Measurements from ENCODE around the gene SEPHS2.
"Not testable (repeated sequence)": the region's sequence is repeated elsewhere in the genome, so short reads cannot be mapped to it uniquely, and the experiment has no call there.

SEPHS2 gene

GRCh38 chr16:30464078-30464477 lies 18.4 kb upstream of the SEPHS2 start:
- DNase-seq (ENCODE audit: low read depth in 3 of 3) = no peak

DNA sequence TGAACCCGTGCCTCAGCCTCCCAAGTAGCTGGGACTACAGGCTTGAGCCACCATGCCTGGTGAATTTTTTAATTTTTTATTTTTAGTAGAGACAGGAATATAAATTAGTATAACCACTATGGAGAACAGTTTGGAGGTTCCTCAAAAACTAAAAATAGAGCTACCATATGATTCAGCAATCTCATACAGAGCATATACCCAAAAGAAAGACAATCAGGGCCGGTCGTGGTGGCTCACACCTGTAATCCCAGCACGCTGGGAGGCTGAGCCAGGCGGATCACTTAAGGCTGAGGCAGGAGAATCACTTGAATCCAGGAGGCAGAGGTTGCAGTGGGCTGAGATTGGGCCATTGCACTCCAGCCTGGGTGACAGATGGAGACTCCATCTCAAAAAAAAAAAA lies 15.8 kb upstream of the SEPHS2 start:
- DNase-seq (ENCODE audit: low read depth in 3 of 3) = not testable (repeated sequence)

DNA sequence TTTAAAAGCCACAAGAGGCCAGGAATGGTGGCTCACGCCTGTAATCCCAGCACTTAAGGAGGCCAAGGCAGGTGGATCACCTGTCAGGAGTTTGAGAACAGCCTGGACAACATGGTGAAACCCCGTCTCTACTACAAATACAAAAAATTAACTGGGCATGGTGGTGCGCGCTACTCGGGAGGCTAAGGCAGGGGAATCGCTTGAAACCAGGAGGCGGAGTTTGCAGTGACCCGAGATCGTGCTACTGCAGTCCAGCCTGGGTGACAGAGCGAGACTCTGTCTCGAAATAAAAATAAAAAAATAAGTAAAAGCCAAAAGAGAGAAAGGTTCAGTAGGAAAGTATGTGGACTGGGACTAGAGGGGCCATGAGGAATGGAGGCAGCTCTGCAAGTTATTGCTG lies 13.8 kb upstream of the SEPHS2 start:
- DNase-seq (ENCODE audit: low read depth in 3 of 3) = no peak

DNA sequence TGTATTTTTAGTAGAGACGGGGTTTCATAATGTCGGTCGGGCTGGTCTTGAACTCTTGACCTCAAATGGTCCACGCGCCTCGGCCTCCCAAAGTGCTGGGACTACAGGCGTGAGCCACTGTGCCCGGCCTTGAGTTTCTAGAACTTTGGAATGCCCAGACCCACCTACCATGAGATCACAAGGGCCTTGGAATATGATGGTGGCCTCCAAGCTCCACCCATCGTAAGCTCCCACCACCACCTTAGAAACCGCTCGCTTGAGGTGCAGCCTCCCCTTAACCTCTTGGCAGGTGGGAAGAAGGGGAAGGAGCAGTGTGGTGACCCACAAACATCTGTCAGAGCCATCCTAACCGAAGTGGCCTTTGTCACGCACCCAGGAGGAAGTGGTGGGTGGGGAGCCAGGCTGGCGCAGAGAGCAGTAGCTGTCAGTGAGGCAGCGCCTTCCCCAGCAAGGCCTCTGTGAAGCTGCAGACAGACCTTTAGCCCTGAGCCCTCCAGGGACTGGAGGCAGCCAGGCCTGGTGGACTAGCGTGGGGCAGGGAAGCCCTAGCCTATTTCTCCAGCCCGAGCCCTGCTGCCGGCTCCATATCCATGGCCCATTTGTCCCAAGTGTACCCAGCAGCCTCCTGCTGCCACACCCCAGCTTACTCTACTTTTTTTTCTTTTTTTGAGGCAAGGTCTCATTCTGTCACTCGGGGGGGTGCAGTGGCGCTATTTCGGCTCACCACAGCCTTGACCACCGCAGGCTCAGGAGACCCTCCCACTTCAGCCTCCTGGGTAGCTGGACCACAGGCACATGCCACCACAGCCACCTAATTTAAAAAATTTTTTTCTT lies 13.1 kb upstream of the SEPHS2 start:
- peak; percentile 67 to 89 (median 79) for DNase-seq (ENCODE audit: low read depth in 3 of 3)

GRCh38 chr16:30457743-30458560 lies 12.3 kb upstream of the SEPHS2 start:
- DNase-seq (ENCODE audit: low read depth in 3 of 3) = no peak

GRCh38 chr16:30457256-30457655 lies 11.6 kb upstream of the SEPHS2 start:
- DNase-seq (ENCODE audit: low read depth in 3 of 3) = no peak

DNA sequence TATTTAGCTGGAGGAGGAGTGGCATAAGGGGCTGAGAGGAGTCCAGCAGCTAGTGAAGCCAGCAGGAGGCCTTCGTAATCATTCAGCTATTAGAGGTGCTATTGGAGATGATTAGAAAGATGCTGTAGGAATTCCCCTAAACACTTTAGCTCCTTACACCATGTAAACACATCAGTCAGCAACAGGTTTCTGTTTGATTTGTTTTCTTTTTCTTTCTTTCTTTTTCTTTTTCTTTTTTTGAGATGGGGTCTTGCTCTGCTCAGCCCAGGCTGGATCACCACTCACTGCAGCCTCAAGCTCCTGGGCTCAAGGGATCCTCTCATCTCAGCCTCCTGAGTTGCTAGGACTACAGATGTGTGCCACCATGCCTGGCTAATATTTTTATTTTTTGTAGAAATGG lies 10.6 kb upstream of the SEPHS2 start:
- DNase-seq (ENCODE audit: low read depth in 3 of 3) = no peak

- not testable (repeated sequence) for DNase-seq (ENCODE audit: low read depth in 3 of 3)
Observed at GRCh38 chr16:30452709-30453580, 7.3 kb upstream of the SEPHS2 start.

GRCh38 chr16:30449116-30449435 lies 3.4 kb upstream of the SEPHS2 start:
- no peak for DNase-seq (ENCODE audit: low read depth in 3 of 3)

DNA sequence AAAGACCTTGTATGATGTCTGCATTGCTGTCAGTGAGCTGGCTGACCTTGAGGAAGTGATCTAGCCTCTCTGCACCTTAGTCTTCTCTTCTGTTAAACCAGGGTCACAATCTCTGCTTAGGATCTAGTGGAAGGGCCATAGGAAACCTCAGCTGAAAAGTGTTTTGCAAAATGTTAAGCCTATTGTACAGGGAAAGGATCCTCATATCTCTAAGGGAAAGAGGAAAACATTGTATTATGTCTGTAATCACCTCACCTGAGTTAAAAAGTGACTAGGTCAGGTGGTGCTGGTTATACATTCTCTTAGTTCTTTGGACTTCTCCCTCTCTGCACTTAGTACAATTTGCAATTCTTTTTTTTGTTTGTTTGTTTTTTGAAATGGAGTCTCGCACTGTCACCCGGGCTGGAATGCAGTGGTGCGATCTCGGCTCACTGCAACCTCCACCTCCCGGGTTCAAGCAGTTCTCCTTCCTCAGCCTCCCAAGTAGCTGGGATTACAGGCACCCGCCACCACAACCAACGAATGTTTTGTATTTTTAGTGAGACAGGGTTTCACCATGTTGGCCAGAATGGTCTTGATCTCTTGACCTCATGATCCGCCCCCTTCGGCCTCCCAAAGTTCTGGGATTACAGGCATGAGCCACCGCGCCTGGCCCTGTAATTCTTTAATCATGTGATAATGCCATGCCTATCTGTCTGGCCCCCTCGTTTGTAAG lies 2.0 kb upstream of the SEPHS2 start:
- DNase-seq (ENCODE audit: low read depth in 3 of 3) = no peak

- no peak for DNase-seq (ENCODE audit: low read depth in 3 of 3)
Observed at GRCh38 chr16:30446203-30446595, 525 bp upstream of the SEPHS2 start.

GRCh38 chr16:30445149-30445407 lies 596 bp downstream of the SEPHS2 start:
- no peak for DNase-seq (ENCODE audit: low read depth in 3 of 3)

- no peak for DNase-seq (ENCODE audit: low read depth in 3 of 3)
Observed at GRCh38 chr16:30444231-30445148, 1.2 kb downstream of the SEPHS2 start.

- no peak for DNase-seq (ENCODE audit: low read depth in 3 of 3)
Observed at GRCh38 chr16:30443631-30444030, 2.0 kb downstream of the SEPHS2 start.

DNA sequence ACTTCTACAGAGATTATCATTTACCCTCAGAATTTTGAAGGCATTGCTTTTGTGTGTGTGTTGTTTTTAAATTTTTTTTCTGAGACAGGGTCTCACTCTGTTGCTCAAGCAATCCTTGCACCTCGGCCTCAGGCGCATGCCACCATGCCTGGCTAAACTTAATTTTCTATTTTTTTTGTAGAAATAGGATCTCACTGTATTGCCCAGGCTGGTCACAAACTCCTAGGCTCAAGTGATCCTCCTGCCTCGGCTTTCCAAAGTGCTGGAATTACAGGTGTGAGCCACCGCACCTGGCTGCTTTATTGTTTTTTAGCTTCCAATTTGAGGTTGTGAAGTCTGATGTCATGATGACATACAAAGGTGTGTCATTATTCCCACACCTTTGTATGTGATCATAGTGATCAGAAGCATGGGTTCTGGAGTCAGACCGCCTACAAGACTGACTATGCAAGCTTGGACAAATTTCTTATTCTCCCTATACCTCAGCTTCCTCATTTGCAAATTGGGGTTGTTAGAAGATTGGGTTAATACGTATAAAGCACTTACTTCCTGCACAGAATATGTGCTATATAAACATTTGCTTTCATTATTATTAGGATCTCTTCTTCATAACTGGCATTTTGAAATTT lies 5.8 kb downstream of the SEPHS2 start:
- DNase-seq (ENCODE audit: low read depth in 3 of 3) = no peak

DNA sequence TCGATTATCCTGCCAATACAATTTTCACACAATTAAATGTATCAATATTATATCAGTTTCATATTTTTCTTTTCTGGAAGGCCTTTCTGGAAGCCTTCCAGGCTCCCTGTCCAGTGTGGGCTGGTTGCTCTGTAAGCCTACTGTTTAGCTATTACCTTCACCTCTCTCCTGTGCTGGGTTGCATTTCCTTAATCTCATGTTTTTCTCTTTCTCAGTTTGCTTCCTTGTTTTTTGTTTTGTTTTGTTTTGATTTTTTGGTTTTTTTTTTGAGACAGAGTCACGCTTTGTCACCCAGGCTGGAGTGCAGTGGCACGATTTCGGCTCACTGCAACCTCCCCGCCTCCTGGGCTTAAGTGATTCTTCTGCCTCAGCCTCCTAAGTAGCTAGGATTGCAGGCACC lies 6.8 kb downstream of the SEPHS2 start:
- DNase-seq (ENCODE audit: low read depth in 3 of 3) = no peak

GRCh38 chr16:30437511-30438046 lies 8.1 kb downstream of the SEPHS2 start:
- no peak for DNase-seq (ENCODE audit: low read depth in 3 of 3)

DNA sequence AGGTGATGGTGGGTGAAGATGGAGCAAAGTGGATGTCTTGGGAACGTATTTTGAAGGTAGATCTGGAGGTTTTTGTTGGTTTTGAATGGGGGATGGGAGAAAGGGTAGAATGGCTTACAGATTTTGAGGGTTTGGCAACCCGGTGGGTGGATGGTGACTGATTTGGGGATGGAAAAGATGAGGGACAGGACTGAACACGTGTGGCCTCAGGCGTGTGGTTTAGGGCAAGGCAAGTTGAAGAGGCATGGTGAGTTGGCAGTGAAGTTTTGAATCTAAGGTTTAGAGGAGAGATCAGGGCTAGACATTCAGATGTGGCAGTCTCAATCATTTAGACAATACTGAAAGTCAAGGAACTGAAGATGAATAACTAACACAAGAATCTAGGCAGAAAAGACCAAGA lies 10.8 kb downstream of the SEPHS2 start:
- DNase-seq (ENCODE audit: low read depth in 3 of 3) = peak in 2 of 3 experiments; percentile 47 to 76

DNA sequence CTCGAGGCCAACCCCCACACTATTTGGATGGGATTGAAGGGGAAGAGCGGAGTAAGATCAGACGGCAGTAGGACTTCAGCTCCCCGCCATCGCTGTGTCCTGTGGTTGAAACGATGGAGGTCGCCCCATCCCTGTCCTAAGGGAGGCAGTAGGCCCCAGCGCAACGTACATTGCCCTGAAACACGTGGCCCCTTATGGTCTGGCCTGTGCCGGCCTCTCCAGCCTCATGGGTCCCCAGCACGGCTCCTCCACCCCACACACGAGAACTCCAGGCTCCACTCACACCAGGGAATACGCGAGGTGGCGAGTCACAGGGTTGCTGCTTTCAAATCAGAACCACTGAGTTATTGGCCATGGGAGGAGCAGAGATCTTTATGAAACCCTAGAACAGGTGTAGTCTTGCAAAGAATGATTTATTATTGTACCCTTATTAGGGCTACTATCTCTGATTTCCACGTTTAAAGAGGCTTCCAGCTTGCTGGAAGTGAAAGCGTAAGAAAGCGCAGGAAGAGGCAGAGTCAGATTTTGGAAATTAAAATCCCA lies 15.2 kb downstream of the SEPHS2 start:
- DNase-seq (ENCODE audit: low read depth in 3 of 3) = no peak
